ENCODE measurements around the gene ZBTB48.
"Not testable (repeated sequence)": the region's sequence is repeated elsewhere in the genome, so short reads cannot be mapped to it uniquely, and the experiment has no call there.

Gene ZBTB48

DNA sequence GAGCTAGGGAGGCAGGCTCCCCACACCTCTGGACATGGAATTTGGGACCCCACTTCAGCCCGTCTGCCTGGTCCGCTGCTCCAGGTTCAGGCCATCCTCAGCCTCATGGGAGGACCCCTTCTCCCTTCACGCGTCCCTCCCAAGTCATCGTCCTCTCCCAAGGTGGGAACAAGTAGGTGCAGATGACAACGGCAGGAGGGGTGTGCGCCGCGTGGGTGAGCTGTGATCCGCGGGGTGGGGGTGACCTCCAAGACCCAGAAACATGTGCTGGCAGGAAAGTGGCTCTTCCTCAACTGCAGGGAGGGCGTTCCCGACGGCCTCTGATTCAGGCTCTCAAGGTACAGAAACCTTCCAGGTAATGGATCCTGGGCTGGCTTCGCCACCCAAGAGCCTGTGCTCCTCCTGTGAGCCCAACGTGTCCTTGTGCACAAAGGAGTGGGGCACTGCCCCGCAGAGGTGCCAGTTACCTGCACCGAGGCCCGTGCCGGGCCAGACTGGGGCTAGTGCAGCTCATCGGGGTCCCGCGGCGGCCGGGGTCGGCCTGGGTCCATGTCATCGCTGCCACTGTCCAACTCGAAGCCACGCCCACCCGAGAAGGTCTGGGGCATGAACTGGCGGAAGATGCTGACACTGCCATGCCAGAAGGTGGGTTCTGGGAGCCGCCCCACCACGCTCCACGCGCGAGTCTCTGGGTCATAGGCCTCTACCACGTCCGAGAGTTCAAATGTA is 13.2 kb downstream of the ZBTB48 start:
- Histone ChIP-seq H3K4me3 (ENCODE audit: low read length) (no peak overlapping the region), H3K9me3 (ENCODE audit: insufficient read depth, low read depth, low read length) (no peaks in the 10 kb centered on the region), H3K9ac (ENCODE audit: low read depth, low read length) (no peak overlapping the region), H3K4me1 (ENCODE audit: insufficient read depth, low read length) (no peaks in the 10 kb centered on the region), H3K36me3 (ENCODE audit: insufficient read depth, low read length) (peaks cover 97% of the 10 kb centered on the region), H3K27me3 (ENCODE audit: insufficient read depth, low read length) (no peaks in the 10 kb centered on the region), H3K27ac (ENCODE audit: low read depth, low read length) (no peak overlapping the region)
- 95% methylated on average over 38 of the region's 38 CpGs for WGBS

DNA sequence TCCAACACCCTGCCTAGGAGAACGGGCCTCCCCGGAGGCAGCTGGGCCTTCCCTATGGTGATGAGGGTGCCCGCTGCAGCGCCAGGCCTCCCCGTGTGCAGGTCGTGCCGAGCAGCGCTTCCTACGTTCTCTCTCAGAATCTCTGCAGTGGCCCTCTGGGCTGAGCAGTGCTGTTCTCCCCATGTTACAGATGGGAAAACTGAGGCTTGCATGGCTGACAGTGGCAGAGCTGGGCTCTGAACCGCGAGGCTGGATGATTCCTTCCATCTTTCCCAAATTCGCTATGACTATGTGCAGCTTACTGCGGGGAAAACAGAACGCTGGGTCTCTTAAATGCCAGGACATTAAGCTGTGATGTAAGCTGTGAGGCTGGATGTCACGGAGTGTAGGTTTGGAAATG is 14.0 kb downstream of the ZBTB48 start:
- Histone ChIP-seq H3K4me3 (ENCODE audit: low read length) (no peak overlapping the region), H3K9me3 (ENCODE audit: insufficient read depth, low read depth, low read length) (no peaks in the 10 kb centered on the region), H3K27me3 (ENCODE audit: insufficient read depth, low read length) (no peaks in the 10 kb centered on the region), H3K36me3 (ENCODE audit: insufficient read depth, low read length) (peaks cover 95% of the 10 kb centered on the region), H3K4me1 (ENCODE audit: insufficient read depth, low read length) (no peaks in the 10 kb centered on the region), H3K27ac (ENCODE audit: low read depth, low read length) (no peak overlapping the region), H3K9ac (ENCODE audit: low read depth, low read length) (no peak overlapping the region)
- WGBS = 96% methylated on average over 15 of the region's 15 CpGs

GRCh38 chr1:6594977-6595740 is 15.4 kb downstream of the ZBTB48 start:
- no peak overlapping the region for H3K27ac ChIP-seq (ENCODE audit: low read depth, low read length)
- WGBS = 95% methylated on average over 11 of the region's 11 CpGs
- H3K4me3 ChIP-seq (ENCODE audit: low read length) = no peak overlapping the region
- H3K9me3 ChIP-seq (ENCODE audit: insufficient read depth, low read depth, low read length) = no peaks in the 10 kb centered on the region
- no peak overlapping the region for H3K9ac ChIP-seq (ENCODE audit: low read depth, low read length)
- no peaks in the 10 kb centered on the region for H3K27me3 ChIP-seq (ENCODE audit: insufficient read depth, low read length)
- H3K4me1 ChIP-seq (ENCODE audit: insufficient read depth, low read length) = peaks cover 4% of the 10 kb centered on the region; the same call in 1 of the 2 replicates
- H3K36me3 ChIP-seq (ENCODE audit: insufficient read depth, low read length) = peaks cover 90% of the 10 kb centered on the region

- Histone ChIP-seq H3K4me1 (ENCODE audit: insufficient read depth, low read length) (peaks cover 11% of the 10 kb centered on the region; the same call in 1 of the 2 replicates), H3K4me3 (ENCODE audit: low read length) (no peak overlapping the region), H3K9me3 (ENCODE audit: insufficient read depth, low read depth, low read length) (no peaks in the 10 kb centered on the region), H3K9ac (ENCODE audit: low read depth, low read length) (no peak overlapping the region), H3K27ac (ENCODE audit: low read depth, low read length) (no peak overlapping the region), H3K36me3 (ENCODE audit: insufficient read depth, low read length) (peaks cover 78% of the 10 kb centered on the region), H3K27me3 (ENCODE audit: insufficient read depth, low read length) (no peaks in the 10 kb centered on the region)
- 93% methylated on average over 7 of the region's 7 CpGs for WGBS
Measured at GRCh38 chr1:6596351-6596750, 16.6 kb downstream of the ZBTB48 start.

DNA sequence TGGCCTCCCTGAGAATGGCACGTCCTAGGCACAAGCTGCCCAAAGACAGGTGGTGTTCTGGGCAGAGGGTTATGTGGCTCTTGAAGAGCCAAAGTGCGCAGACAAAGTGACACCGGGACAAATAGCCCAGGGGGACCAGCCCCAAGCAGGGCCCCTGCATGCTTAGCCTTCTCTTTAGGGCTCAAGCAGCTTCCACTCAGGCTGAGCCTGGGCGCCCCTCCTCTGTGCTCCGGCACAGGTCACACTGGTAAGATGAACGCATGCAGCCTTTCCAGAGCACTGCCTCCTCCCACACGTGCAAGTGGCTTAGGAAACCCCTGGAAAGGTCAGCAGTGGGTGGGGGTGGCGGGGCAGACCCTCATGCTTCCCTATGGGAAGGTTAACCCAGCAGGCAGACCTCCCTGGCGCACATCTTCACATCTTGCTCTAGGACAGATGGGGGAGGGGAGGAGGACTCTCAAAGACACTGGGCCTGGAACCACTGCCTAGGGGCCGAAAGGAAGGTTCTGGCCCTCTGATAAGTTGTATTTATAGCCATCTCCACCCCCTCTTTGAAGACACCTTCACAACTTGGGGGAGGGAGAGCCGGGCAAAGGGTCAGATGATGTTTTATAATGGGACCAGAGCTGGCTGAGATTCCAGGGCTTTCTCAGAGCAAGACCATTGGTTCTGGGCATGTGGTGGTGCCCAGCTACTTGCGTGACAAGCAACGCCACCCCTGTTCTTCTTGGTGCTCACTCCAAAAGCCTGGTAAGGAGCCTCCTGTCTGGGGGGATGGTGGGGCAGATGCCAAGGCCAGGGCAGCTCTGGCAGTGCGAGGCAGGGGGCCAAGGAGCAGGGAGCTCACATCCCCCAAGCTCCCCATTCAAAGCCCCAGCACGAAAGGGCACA is 17.3 kb downstream of the ZBTB48 start:
- Histone ChIP-seq H3K27ac (ENCODE audit: low read depth, low read length) (no peak overlapping the region), H3K9ac (ENCODE audit: low read depth, low read length) (no peak overlapping the region), H3K9me3 (ENCODE audit: insufficient read depth, low read depth, low read length) (no peaks in the 10 kb centered on the region), H3K4me3 (ENCODE audit: low read length) (no peak overlapping the region), H3K4me1 (ENCODE audit: insufficient read depth, low read length) (peaks cover 11% of the 10 kb centered on the region; the same call in 1 of the 2 replicates), H3K27me3 (ENCODE audit: insufficient read depth, low read length) (no peaks in the 10 kb centered on the region), H3K36me3 (ENCODE audit: insufficient read depth, low read length) (peaks cover 70% of the 10 kb centered on the region)
- 90% methylated on average over 14 of the region's 15 CpGs for WGBS

GRCh38 chr1:6597777-6598131 is 18.0 kb downstream of the ZBTB48 start:
- Histone ChIP-seq H3K27me3 (ENCODE audit: insufficient read depth, low read length) (no peaks in the 10 kb centered on the region), H3K9me3 (ENCODE audit: insufficient read depth, low read depth, low read length) (no peaks in the 10 kb centered on the region), H3K9ac (ENCODE audit: low read depth, low read length) (no peak overlapping the region), H3K27ac (ENCODE audit: low read depth, low read length) (no peak overlapping the region), H3K4me1 (ENCODE audit: insufficient read depth, low read length) (peaks cover 11% of the 10 kb centered on the region; the same call in 1 of the 2 replicates), H3K36me3 (ENCODE audit: insufficient read depth, low read length) (peaks cover 65% of the 10 kb centered on the region), H3K4me3 (ENCODE audit: low read length) (no peak overlapping the region)
- WGBS = 93% methylated on average over 6 of the region's 6 CpGs

- Histone ChIP-seq H3K9me3 (ENCODE audit: insufficient read depth, low read depth, low read length) (no peaks in the 10 kb centered on the region), H3K36me3 (ENCODE audit: insufficient read depth, low read length) (peaks cover 49% of the 10 kb centered on the region), H3K9ac (ENCODE audit: low read depth, low read length) (no peak overlapping the region), H3K27ac (ENCODE audit: low read depth, low read length) (no peak overlapping the region), H3K27me3 (ENCODE audit: insufficient read depth, low read length) (no peaks in the 10 kb centered on the region), H3K4me1 (ENCODE audit: insufficient read depth, low read length) (peaks cover 20% of the 10 kb centered on the region; the same call in 1 of the 2 replicates), H3K4me3 (ENCODE audit: low read length) (0 out of 2 replicates have a peak overlapping the region, but pooled peaks have one; percentile 18)
- WGBS = 94% methylated on average over 31 of the region's 31 CpGs
Measured at GRCh38 chr1:6599141-6599975, 19.6 kb downstream of the ZBTB48 start.

DNA sequence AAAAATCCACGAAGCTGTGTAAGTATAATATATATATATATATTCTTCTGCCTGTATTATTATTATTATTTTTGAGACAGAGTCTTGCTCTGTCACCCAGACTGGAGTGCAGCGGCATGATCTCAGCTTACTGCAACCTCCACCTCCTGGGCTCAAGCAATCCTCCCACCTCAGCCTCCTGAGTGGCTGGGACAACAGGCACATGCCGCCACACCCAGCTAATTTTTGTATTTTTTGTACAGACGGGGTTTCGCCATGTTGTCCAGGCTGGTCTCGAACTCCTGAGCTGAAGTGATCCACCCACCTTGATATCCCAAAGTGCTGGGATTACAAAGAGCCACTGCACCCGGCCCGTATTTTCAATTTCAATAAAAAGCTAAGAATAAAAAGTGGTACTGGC is 20.2 kb downstream of the ZBTB48 start:
- H3K27me3 ChIP-seq (ENCODE audit: insufficient read depth, low read length); H3K9me3 ChIP-seq (ENCODE audit: insufficient read depth, low read depth, low read length); H3K27ac ChIP-seq (ENCODE audit: low read depth, low read length): not testable (repeated sequence)
- Histone ChIP-seq H3K4me3 (ENCODE audit: low read length) (peak overlapping the region; percentile 97), H3K36me3 (ENCODE audit: insufficient read depth, low read length) (peaks cover 44% of the 10 kb centered on the region), H3K4me1 (ENCODE audit: insufficient read depth, low read length) (peaks cover 22% of the 10 kb centered on the region; the same call in 1 of the 2 replicates), H3K9ac (ENCODE audit: low read depth, low read length) (0 out of 2 replicates have a peak overlapping the region, but pooled peaks have one; percentile 91)
- 92% methylated on average over 7 of the region's 8 CpGs for WGBS

GRCh38 chr1:6600410-6601048 is 20.7 kb downstream of the ZBTB48 start:
- H3K4me1 ChIP-seq (ENCODE audit: insufficient read depth, low read length) = peaks cover 22% of the 10 kb centered on the region; the same call in 1 of the 2 replicates
- WGBS = 26% methylated on average over 10 of the region's 10 CpGs

More at GRCh38 chr1:6600410-6601048, 20.7 kb downstream of the ZBTB48 start:
- peaks cover 39% of the 10 kb centered on the region for H3K36me3 ChIP-seq (ENCODE audit: insufficient read depth, low read length)
- H3K4me3 ChIP-seq (ENCODE audit: low read length) = peak overlapping the region; percentile 97
- peak overlapping the region; percentile 2; the same call in 1 of the 2 replicates for H3K27ac ChIP-seq (ENCODE audit: low read depth, low read length)
- H3K27me3 ChIP-seq (ENCODE audit: insufficient read depth, low read length) = no peaks in the 10 kb centered on the region
- H3K9me3 ChIP-seq (ENCODE audit: insufficient read depth, low read depth, low read length) = no peaks in the 10 kb centered on the region
- peak overlapping the region; percentile 91 for H3K9ac ChIP-seq (ENCODE audit: low read depth, low read length)

Measured in HUES64 (cell line).